A549 (cell line): ENCODE data around the gene SUB1. TPM values are rescaled to one million over a fixed set of nuclear protein-coding genes. Genes with fewer than 3 reads are reported as not detected.

Experiments used
- ATAC-seq, 2 experiments: fragments of 200-7000 bp in 1 of 2; fragments of >200 bp in 1 of 2; cut with Nextera tagmentation in 1 of 2; cut with Tn5 transposase in 1 of 2; 3 replicates each; pipeline versions ENCODE4 v1.8.0 to v1.9.1; 2018 to 2020; ENCODE audit warnings: mild to moderate bottlenecking in 1 of 2, moderate library complexity in 1 of 2
- CTCF ChIA-PET: fragments of 300-600 bp; sonication (Branson Sonifier 250); formaldehyde crosslinking; extraction: SDS; loops from one replicate; lab custom pipeline; 2021; ENCODE audit warnings: antibody characterized with exemption, inconsistent platforms; lab: Yijun Ruan, JAX
- POLR2A ChIA-PET: fragments of 350-600 bp; formaldehyde crosslinking; extraction: SDS; loops from one replicate; lab custom pipeline; 2021; ENCODE audit warnings: antibody characterized with exemption, inconsistent platforms; lab: Yijun Ruan, JAX
- DNase-seq, 2 experiments: peaks; one replicate each; pipeline versions ENCODE4 v3.0.0 to v3.0.0-alpha.2; 2011 to 2016; ENCODE audit warnings: low read depth in 1 of 2, low spot score in 1 of 2
- FAIRE-seq: peaks from 2 replicates; lab custom pipeline; 2011; peaks lifted over from hg19 to GRCh38; lab: Jason Lieb, UNC
- H3K27ac ChIP-seq, 2 experiments: fragments of >200 bp; sonication (Bioruptor Twin); formaldehyde crosslinking; 3 replicates each; pipeline ENCODE4 v1.5.1; 2016 to 2017
- H3K4me1 ChIP-seq: fragments of >200 bp; sonication (Bioruptor Twin); formaldehyde crosslinking; 3 replicates; pipeline ENCODE4 v1.6.1; 2016
- H3K4me2 ChIP-seq: fragments of >200 bp; sonication (Bioruptor Twin); formaldehyde crosslinking; 3 replicates; pipeline ENCODE4 v1.6.1; 2016
- H3K4me3 ChIP-seq: fragments of >200 bp; sonication (Bioruptor Twin); formaldehyde crosslinking; 3 replicates; pipeline ENCODE4 v1.5.1; 2016
- H3K9me3 ChIP-seq: fragments of >200 bp; sonication (Bioruptor Twin); formaldehyde crosslinking; 3 replicates; pipeline ENCODE4 v1.6.1; 2016
- EHF ChIP-seq: fragments of 250-450 bp; sonication (Bioruptor Pico); IDR thresholded peaks from 2 replicates; pipeline ENCODE4 v1.5.0; 2020; ENCODE audit warnings: mild to moderate bottlenecking
- EHMT2 ChIP-seq: fragments of 200-600 bp; sonication (generic); IDR thresholded peaks from 2 replicates; pipeline ENCODE4 v1.6.1; 2016; ENCODE audit warnings: antibody characterized with exemption, low read depth, mild to moderate bottlenecking, moderate library complexity
- ESRRA ChIP-seq: fragments of 150-350 bp; IDR thresholded peaks from 2 replicates; pipeline ENCODE4 v1.6.1; 2014; ENCODE audit warnings: mild to moderate bottlenecking, low read length, borderline replicate concordance
- FOSL2 ChIP-seq, 2 experiments: fragments of 450-650 bp in 1 of 2; fragments of >200 bp in 1 of 2; sonication (Bioruptor Twin) in 1 of 2; formaldehyde crosslinking; IDR thresholded peaks; 2 replicates each; pipeline versions ENCODE4 v1.5.0 to v1.6.1; 2016 to 2020; ENCODE audit warnings: mild to moderate bottlenecking in 1 of 2, moderate library complexity in 1 of 2
- GATA3 ChIP-seq: IDR thresholded peaks from 2 replicates; pipeline ENCODE4 v1.6.1; 2012; ENCODE audit warnings: borderline replicate concordance
- HEYL ChIP-seq: fragments of 250-450 bp; sonication (Bioruptor Pico); IDR thresholded peaks from 2 replicates; pipeline ENCODE4 v1.8.0; 2021; ENCODE audit warnings: mild to moderate bottlenecking, moderate library complexity
- HOXA7 ChIP-seq: fragments of 250-450 bp; sonication (Bioruptor Pico); IDR thresholded peaks from 2 replicates; pipeline ENCODE4 v1.5.0; 2020; ENCODE audit warnings: mild to moderate bottlenecking, moderate library complexity
- KDM5A ChIP-seq: fragments of 200-600 bp; sonication (generic); IDR thresholded peaks from 2 replicates; pipeline ENCODE4 v1.6.1; 2016; ENCODE audit warnings: antibody characterized with exemption, mild to moderate bottlenecking
- MAFK ChIP-seq: fragments of 450-650 bp; IDR thresholded peaks from 2 replicates; pipeline ENCODE4 v1.6.1; 2014; ENCODE audit not compliant: partially characterized antibody
- MAZ ChIP-seq: fragments of 150-350 bp; IDR thresholded peaks from 2 replicates; pipeline ENCODE4 v1.6.1; 2014; ENCODE audit warnings: antibody characterized with exemption, low read depth, low read length, borderline replicate concordance
- NFE2L2 ChIP-seq: fragments of 150-350 bp; conservative IDR thresholded peaks from 2 replicates; pipeline ENCODE4 v1.6.1; 2014; ENCODE audit warnings: low read length
- NPAS2 ChIP-seq: fragments of 250-450 bp; sonication (Bioruptor Pico); IDR thresholded peaks from 2 replicates; pipeline ENCODE4 v1.8.0; 2022; ENCODE audit warnings: mild to moderate bottlenecking, moderate library complexity, borderline replicate concordance
- PHF8 ChIP-seq: fragments of 200-600 bp; sonication (generic); IDR thresholded peaks from 2 replicates; pipeline ENCODE4 v1.6.1; 2016; ENCODE audit warnings: low read depth, mild to moderate bottlenecking, antibody characterized with exemption, moderate library complexity, borderline replicate concordance
- RAD21 ChIP-seq, 2 experiments: fragments of >200 bp in 1 of 2; sonication (Bioruptor Twin) in 1 of 2; formaldehyde crosslinking in 1 of 2; IDR thresholded peaks in 1 of 2; conservative IDR thresholded peaks in 1 of 2; 2 replicates in 1 of 2; 3 replicates in 1 of 2; pipeline ENCODE4 v1.6.1; 2012 to 2018; ENCODE audit warnings: inconsistent platforms in 1 of 2
- SMC3 ChIP-seq: fragments of >200 bp; sonication (Bioruptor Twin); formaldehyde crosslinking; IDR thresholded peaks from 3 replicates; pipeline ENCODE4 v1.6.1; 2018; ENCODE audit warnings: inconsistent platforms
- SREBF2 ChIP-seq: fragments of 450-650 bp; IDR thresholded peaks from 2 replicates; pipeline ENCODE4 v1.6.1; 2014; ENCODE audit warnings: mild to moderate bottlenecking, moderate library complexity
- ZFP36 ChIP-seq: fragments of 450-650 bp; IDR thresholded peaks from 2 replicates; pipeline ENCODE4 v1.6.1; 2014; ENCODE audit warnings: borderline replicate concordance; ENCODE audit not compliant: partially characterized antibody
- WGBS: methylation state at CpG from one replicate; pipeline ENCODE4 v1.1.6; 2017; ENCODE audit errors: missing lambda C conversion rate; 5-methylcytosine and 5-hydroxymethylcytosine counted together
- polyA plus RNA-seq, 4 experiments: library from polyadenylated mRNA; depleted of rRNA in 3 of 4; stranded (reverse); fragments of >200 nt; fragmentation: RNase III in 1 of 4; extraction: RNeasy Plus Mini Kit Qiagen cat#74134 plus additional on column Dnase treatment in 1 of 4; gene quantifications; 2 replicates in 3 of 4; 3 replicates in 1 of 4; pipeline ENCODE4 v1.2.3, GENCODE V29; 2011 to 2017
- TF ChIP-seq, protein P1 (sequence below): fragments of >200 bp; sonication (Bioruptor Twin); formaldehyde crosslinking; IDR thresholded peaks from 3 replicates; pipeline ENCODE4 v1.5.1; 2016
- TF ChIP-seq, protein P2 (sequence below): fragments of 250-450 bp; sonication (Bioruptor Pico); IDR thresholded peaks from 2 replicates; pipeline ENCODE4 v1.5.0; 2020; ENCODE audit warnings: low read depth, mild to moderate bottlenecking, moderate library complexity

Gene SUB1
- polyA plus RNA-seq, 2 of the 4 experiments (the other 2 are of a cell fraction), result 190 to 450 TPM

DNA sequence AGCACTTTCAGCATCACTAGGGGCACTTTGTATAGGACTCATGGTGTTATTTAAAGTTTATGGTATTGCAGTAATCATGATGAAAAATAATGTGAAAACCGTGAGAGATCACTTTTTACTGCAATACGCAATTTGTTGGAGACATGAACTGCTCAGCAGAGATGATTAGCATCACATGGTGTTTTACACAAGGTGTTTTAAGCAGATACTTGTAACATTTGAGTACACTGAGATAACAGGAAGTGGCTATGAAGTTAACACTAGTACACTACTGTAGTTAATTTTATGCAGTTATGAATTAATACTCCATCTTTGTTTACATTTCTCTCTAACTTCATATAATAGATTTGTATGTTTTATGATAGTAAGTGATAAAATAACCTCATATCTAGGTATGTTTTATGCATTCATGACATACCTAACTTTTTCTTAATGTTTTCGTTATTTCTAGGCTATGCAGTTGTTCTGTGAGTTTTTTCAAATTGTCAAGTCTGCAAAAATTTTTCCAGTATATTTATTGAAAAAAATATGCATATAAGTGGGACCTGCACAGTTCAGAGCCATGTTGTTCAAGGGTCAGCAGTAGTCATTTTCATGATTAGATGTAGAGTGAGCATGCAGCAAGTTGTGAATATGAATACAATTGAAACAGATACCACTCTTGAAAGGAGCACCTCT is 13.0 kb downstream of the SUB1 start:
- peaks cover 29% of the 10 kb centered on the region for H3K4me1 ChIP-seq
- ChIA-PET POLR2A (no interaction called here), CTCF (interaction anchor here (0.9 to 1.2 kb wide), 2 partner anchors 9 to 109 kb away, joined by 3 to 5 read pairs; no protein-coding TSS in a partner anchor)
- no peak overlapping the region for H3K4me2 ChIP-seq
- H3K27ac ChIP-seq, result no peak overlapping the region
- DNase-seq (no peak), FAIRE-seq (no peak), ATAC-seq (no peak)
- H3K4me3 ChIP-seq, result no peak overlapping the region
- WGBS, result 90% methylated on average over 3 of the region's 3 CpGs
- no peak for TF ChIP-seq RAD21 (conservative IDR thresholded peaks at IDR 0.05 in 1 of 2, IDR thresholded peaks at IDR 0.05 in 1 of 2)
- no peak for TF ChIP-seq EHMT2
- peak; percentile 40 for TF ChIP-seq MAFK
- H3K9me3 ChIP-seq, result no peaks in the 10 kb centered on the region

DNA sequence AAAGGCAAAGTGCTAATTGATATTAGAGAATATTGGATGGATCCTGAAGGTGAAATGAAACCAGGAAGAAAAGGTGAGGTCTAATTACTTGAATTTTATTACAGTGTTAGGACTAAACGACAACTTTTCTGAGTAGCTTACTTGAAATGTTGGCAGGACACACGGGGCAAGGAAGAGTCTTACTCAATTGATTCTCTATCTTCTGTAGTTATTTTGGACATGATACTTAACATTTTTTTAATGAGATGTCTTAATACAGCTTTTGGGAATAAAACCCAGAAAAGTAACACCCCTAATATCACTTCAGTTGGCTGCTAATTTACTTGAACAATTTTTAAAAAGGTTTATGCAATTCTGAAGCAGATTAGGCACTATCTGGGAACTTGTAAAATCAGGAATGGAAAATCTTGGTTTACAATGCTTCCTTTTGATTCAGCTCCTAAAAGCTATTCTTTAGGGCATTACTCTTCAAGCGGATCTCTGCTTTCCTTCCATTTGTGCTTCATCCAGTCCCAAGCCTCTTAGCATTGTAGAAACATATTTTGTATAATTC is 13.7 kb downstream of the SUB1 start:
- H3K4me1 ChIP-seq, result peaks cover 29% of the 10 kb centered on the region
- H3K9me3 ChIP-seq, result no peaks in the 10 kb centered on the region
- ChIA-PET POLR2A (no interaction called here), CTCF (interaction anchor here (0.7 to 0.9 kb wide), 4 partner anchors 9 to 370 kb away, joined by 3 to 4 read pairs (median 3); no protein-coding TSS in a partner anchor)
- DNase-seq (no peak), FAIRE-seq (no peak), ATAC-seq (no peak)
- WGBS, result 83% methylated on average over 3 of the region's 3 CpGs
- no peak overlapping the region for H3K4me3 ChIP-seq
- H3K4me2 ChIP-seq, result no peak overlapping the region
- H3K27ac ChIP-seq, result no peak overlapping the region
- TF ChIP-seq, protein P1, sequence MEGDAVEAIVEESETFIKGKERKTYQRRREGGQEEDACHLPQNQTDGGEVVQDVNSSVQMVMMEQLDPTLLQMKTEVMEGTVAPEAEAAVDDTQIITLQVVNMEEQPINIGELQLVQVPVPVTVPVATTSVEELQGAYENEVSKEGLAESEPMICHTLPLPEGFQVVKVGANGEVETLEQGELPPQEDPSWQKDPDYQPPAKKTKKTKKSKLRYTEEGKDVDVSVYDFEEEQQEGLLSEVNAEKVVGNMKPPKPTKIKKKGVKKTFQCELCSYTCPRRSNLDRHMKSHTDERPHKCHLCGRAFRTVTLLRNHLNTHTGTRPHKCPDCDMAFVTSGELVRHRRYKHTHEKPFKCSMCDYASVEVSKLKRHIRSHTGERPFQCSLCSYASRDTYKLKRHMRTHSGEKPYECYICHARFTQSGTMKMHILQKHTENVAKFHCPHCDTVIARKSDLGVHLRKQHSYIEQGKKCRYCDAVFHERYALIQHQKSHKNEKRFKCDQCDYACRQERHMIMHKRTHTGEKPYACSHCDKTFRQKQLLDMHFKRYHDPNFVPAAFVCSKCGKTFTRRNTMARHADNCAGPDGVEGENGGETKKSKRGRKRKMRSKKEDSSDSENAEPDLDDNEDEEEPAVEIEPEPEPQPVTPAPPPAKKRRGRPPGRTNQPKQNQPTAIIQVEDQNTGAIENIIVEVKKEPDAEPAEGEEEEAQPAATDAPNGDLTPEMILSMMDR, result no peak
- TF ChIP-seq MAFK (no peak), GATA3 (no peak), NPAS2 (CRISPR knock-in tag) (no peak), ZFP36 (no peak), HOXA7 (no peak), KDM5A (no peak), HEYL (no peak), ESRRA (no peak), NFE2L2 (no peak), MAZ (no peak), SMC3 (no peak), SREBF2 (no peak), EHF (CRISPR knock-in tag) (no peak)
- TF ChIP-seq, protein P2, sequence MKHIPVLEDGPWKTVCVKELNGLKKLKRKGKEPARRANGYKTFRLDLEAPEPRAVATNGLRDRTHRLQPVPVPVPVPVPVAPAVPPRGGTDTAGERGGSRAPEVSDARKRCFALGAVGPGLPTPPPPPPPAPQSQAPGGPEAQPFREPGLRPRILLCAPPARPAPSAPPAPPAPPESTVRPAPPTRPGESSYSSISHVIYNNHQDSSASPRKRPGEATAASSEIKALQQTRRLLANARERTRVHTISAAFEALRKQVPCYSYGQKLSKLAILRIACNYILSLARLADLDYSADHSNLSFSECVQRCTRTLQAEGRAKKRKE, result no peak

GRCh38 chr5:32600054-32600622 is 14.8 kb downstream of the SUB1 start:
- ChIA-PET POLR2A (no interaction called here), CTCF (interaction anchor here (0.9 to 2.8 kb wide), 3 partner anchors 10 to 110 kb away, joined by 3 to 10 read pairs (median 10); no protein-coding TSS in a partner anchor)
- no peak overlapping the region for H3K27ac ChIP-seq
- 0 out of 3 replicates have a peak overlapping the region, but pooled peaks have one; percentile 5 for H3K4me2 ChIP-seq
- H3K4me1 ChIP-seq, result peaks cover 21% of the 10 kb centered on the region
- H3K4me3 ChIP-seq, result no peak overlapping the region
- TF ChIP-seq PHF8 (no peak), FOSL2 (IDR thresholded peaks at IDR 0.05) (no peak), FOSL2 (CRISPR knock-in tag; IDR thresholded peaks at IDR 0.05) (0 out of 2 replicates have a peak, but pooled peaks have one; percentile 4)
- DNase-seq (no peak), ATAC-seq (peak; percentile 57 to 62; a peak in 4 of 6 replicates), FAIRE-seq (no peak)
- 51% methylated on average over 4 of the region's 4 CpGs for WGBS
- H3K9me3 ChIP-seq, result no peaks in the 10 kb centered on the region
